Uterus (tissue), 4 donors: ENCODE data around the gene CD7. TPM values are rescaled to one million over a fixed set of nuclear protein-coding genes. Genes with fewer than 3 reads are reported as not detected.

Experiments
- DNase-seq, 2 donors: peaks; one replicate each; pipeline ENCODE4 v3.0.0-alpha.2; 2019 to 2020
- H3K27ac ChIP-seq, 2 donors: fragments of 200-600 bp; sonication (generic); 1 replicate in 1 of 2; 2 replicates in 1 of 2; pipeline ENCODE4 v1.5.1; 2016 to 2018
- H3K27me3 ChIP-seq, 2 donors: fragments of 200-600 bp; sonication (generic); one replicate each; pipeline ENCODE4 v1.5.1; 2018 to 2019; ENCODE audit warnings: control low read depth in 1 of 2
- H3K36me3 ChIP-seq, 2 donors: fragments of 200-600 bp; sonication (generic); one replicate each; pipeline ENCODE4 v1.5.1; 2019; ENCODE audit warnings: control low read depth in 1 of 2
- H3K4me1 ChIP-seq, 2 donors: fragments of 200-600 bp; sonication (generic); one replicate each; pipeline ENCODE4 v1.5.1; 2018 to 2019; ENCODE audit warnings: control low read depth in 1 of 2
- H3K4me3 ChIP-seq, 2 donors: fragments of 200-600 bp; sonication (generic); 1 replicate in 1 of 2; 2 replicates in 1 of 2; pipeline ENCODE4 v1.5.1; 2018 to 2019; ENCODE audit warnings: mild to moderate bottlenecking in 1 of 2
- H3K9me3 ChIP-seq, 2 donors: fragments of 200-600 bp; sonication (generic); one replicate each; pipeline ENCODE4 v1.5.1; 2019; ENCODE audit warnings: control low read depth in 1 of 2
- POLR2A ChIP-seq, 2 donors: fragments of 450-650 bp; IDR thresholded peaks; one replicate each; pipeline ENCODE4 v1.6.1; 2016; ENCODE audit warnings: antibody characterized with exemption in 2 of 2, mild to moderate bottlenecking in 1 of 2, moderate library complexity in 1 of 2
- intact Hi-C: fragments of 100-400 bp; cut with DNase I; formaldehyde crosslinking; loops from one replicate; pipeline ENCODE4 v1.15.1; 2023; ENCODE audit warnings: low total_unique reads
- total RNA-seq, 4 donors: library from RNA; depleted of rRNA in 3 of 4; stranded (reverse); fragments of >200 nt in 3 of 4; gene quantifications; one replicate each; pipeline versions ENCODE4 v1.1.0 to v1.2.4, GENCODE V29; 2014 to 2023
- TF ChIP-seq, protein P1 (sequence below), 4 experiments: fragments of 200-600 bp in 2 of 4; fragments of 450-650 bp in 2 of 4; sonication (generic) in 2 of 4; IDR thresholded peaks; one replicate each; pipeline ENCODE4 v1.5.1; 2016 to 2019; ENCODE audit warnings: antibody characterized with exemption in 4 of 4, mild to moderate bottlenecking in 2 of 4, moderate library complexity in 1 of 4
- donor health status: DM: yes; HTN: yes; CAD: no.

CD7 gene
- total RNA-seq, 4 donors from 2014 or later = 2.1 to 4.1 TPM; not detected in 2

DNA sequence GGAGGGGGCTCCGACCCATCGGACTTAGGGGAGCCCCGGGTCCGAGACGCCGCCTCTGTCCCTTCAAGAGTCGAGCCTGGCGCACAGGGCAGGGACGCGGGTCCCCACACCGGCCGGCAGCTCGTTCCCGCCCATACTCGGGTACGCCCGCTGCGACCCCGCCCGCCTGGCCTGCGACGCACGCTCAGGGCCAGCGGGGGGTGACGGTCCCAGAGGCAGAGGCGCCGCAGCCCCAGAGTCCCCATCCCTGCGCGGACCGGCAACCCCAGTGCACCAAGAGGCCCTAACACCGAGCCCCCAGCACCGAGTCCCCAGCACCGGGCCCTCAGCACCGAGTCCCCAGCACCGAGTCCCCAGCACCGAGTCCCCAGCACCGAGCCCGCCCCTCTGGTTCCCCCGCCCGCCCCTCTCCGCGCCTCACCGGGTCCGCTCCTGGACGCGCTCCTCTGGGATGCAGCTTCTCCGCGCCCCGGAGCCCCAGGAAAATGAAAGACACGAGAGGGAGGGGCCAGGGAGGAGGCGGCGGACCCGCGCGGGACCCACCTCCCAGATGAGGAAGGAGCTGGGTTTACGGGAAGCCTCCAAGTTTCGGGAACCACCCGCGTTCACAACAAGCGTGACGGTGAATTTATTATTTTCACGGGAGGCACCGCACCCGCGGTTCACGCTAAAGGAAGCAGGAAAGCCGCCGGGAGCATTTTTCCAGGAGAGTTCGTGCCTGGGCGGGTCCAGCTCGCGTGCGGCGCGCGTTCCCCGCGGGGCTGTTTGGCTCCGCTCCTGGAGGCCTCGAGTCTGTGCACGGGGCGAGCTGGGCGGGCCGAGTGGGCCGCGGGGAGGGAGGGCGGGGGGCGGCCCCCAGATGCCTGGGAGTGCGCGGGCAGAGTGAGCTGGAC lies 16.1 kb upstream of the CD7 start, which contains the start of gene SECTM1:
Gene SECTM1, minus strand, starts transcription at position 488 of the 893 bp plus-strand sequence. CDS start 6,526 bp downstream, outside the sequence.
- intact Hi-C loops = no loop called here
- Histone ChIP-seq H3K27me3 (no peaks in the 10 kb centered on the region), H3K9me3 (no peaks in the 10 kb centered on the region), H3K4me1 (peaks cover 0 to 12% of the 10 kb centered on the region in 2 donors), H3K27ac (peak within 1 kb of the TSS; percentile 69 to 74), H3K4me3 (peak within 1 kb of the TSS; percentile 51 to 54), H3K36me3 (no peaks in the 10 kb centered on the region)
- TF ChIP-seq POLR2A (IDR thresholded peaks at IDR 0.05) = no peak
- TF ChIP-seq, protein P1, sequence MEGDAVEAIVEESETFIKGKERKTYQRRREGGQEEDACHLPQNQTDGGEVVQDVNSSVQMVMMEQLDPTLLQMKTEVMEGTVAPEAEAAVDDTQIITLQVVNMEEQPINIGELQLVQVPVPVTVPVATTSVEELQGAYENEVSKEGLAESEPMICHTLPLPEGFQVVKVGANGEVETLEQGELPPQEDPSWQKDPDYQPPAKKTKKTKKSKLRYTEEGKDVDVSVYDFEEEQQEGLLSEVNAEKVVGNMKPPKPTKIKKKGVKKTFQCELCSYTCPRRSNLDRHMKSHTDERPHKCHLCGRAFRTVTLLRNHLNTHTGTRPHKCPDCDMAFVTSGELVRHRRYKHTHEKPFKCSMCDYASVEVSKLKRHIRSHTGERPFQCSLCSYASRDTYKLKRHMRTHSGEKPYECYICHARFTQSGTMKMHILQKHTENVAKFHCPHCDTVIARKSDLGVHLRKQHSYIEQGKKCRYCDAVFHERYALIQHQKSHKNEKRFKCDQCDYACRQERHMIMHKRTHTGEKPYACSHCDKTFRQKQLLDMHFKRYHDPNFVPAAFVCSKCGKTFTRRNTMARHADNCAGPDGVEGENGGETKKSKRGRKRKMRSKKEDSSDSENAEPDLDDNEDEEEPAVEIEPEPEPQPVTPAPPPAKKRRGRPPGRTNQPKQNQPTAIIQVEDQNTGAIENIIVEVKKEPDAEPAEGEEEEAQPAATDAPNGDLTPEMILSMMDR (IDR thresholded peaks at IDR 0.05) = no peak
- DNase-seq = peak; percentile 68 to 72

DNA sequence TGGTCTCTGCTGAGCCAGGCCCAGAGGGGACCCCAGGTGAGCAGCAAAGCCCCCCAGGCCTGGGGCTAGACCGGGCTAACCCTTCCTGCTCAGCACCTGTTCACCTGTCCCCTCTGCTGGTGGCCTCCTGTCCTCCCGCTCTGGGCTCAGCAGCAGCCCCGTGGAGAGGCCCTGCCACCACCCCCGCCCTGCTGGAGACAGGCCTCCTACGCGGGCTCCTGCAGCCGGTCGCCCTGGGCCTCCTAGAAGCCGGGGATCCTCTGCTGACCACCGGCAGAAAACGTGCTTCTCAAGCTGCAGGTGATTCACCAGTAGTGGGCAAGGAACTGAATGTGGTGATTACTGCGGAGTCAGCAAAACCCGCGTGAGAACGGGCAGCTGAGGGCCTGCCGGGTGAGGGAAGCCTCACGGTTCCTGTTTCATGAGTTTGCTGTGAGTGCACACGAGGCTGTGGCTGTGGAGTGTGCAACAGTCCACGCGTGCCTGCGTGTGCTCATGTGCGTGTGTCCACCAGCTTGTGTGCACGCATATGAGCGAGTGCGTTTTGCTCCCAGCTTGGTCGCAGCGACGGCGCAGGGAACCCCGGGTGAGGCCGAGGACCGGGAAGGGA lies 15.4 kb upstream of the CD7 start:
- Histone ChIP-seq H3K27ac (peak overlapping the region in 1 of 2 donors; percentile 74), H3K36me3 (no peaks in the 10 kb centered on the region), H3K27me3 (no peaks in the 10 kb centered on the region), H3K4me3 (peak overlapping the region; percentile 51 to 54), H3K4me1 (peaks cover 0 to 12% of the 10 kb centered on the region in 2 donors), H3K9me3 (no peaks in the 10 kb centered on the region)
- DNase-seq = peak in 1 of 2 donors; percentile 47
- intact Hi-C loops = no loop called here
- TF ChIP-seq, protein P1 (IDR thresholded peaks at IDR 0.05) = no peak
- TF ChIP-seq POLR2A (IDR thresholded peaks at IDR 0.05) = no peak

DNA sequence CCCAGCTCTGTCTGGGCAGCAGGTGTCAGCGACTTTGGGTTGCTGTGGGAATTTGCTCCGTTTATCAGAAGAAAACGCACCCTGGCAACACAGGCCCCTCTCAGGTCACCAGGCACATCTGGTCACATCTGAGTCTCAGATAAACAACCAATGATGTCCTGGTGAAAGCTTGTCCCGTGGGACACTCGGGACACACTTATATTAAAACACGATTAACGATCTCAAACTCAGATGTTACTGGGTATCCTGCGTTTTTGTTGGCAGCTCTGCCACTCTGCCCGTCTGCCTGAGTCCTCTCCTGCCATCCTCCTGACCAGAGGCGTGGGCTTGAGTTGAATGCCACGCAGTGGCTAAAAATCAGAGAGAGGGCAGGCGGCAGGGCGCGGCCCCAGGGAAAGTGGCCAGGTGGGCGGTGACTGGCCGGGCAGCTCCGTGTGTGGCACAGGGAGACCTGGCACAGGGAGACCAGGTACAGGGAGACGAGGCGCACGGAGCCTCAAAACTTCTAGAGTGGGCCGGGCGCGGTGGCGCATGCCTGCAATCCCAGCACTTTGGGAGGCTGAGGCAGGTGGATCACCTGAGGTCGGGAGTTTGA lies 14.0 kb upstream of the CD7 start:
- no peaks in the 10 kb centered on the region for H3K27me3 ChIP-seq
- H3K9me3 ChIP-seq = no peaks in the 10 kb centered on the region
- H3K4me3 ChIP-seq = no peak overlapping the region
- intact Hi-C loops = no loop called here
- H3K27ac ChIP-seq = no peak overlapping the region
- no peak for DNase-seq
- no peaks in the 10 kb centered on the region for H3K36me3 ChIP-seq
- H3K4me1 ChIP-seq = peaks cover 0 to 12% of the 10 kb centered on the region in 2 donors
- TF ChIP-seq, protein P1 (IDR thresholded peaks at IDR 0.05) = no peak
- no peak for TF ChIP-seq POLR2A (IDR thresholded peaks at IDR 0.05)

DNA sequence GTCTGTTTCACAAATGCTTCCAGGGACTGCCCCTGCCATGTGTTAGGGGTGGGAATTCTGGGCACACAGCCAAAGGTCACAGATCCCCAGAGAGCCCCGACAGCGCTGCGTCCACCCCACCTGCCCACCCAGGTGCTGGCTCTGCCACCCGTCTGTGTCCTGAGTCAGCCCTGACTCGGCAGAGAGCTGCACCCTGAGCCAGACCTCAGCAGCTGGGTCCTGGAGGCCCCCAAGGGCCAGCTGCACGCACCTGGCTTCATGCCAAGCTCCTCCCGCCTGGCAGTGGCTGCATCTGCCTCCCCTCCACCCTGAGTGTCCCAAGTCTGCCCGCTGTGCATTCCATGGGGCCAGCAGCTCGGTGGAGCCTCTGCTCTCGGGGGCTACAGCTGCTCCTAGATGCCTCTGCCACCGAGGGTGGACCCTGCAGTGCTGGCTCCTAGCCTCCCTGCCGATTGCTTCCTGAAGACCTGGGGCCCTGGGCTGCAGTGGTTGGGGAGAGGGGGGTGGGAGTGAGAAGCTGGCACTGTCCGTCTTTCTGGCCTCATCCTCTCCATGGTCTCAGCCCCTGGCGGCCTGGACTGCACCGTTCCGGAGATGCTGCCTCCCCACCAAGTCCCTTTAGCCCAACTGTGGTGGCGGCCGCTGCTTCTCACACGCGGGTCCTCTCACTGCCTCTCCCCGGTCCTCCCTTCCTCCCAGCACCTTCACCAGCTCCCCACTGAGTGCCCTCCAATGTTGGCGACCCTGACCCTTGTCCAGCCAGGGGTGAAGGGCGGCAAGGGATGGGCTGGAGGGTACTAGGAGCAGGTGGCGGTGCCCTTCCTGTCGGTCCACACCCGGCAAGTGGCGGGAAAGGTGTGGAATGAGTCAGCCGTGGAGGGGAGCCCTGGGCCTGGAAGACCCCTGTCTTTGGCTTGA lies 13.2 kb upstream of the CD7 start:
- Histone ChIP-seq H3K36me3 (no peaks in the 10 kb centered on the region), H3K4me1 (peaks cover 0 to 12% of the 10 kb centered on the region in 2 donors), H3K27me3 (no peaks in the 10 kb centered on the region), H3K27ac (no peak overlapping the region), H3K4me3 (no peak overlapping the region), H3K9me3 (no peaks in the 10 kb centered on the region)
- intact Hi-C loops = no loop called here
- TF ChIP-seq, protein P1 (IDR thresholded peaks at IDR 0.05) = no peak
- TF ChIP-seq POLR2A (IDR thresholded peaks at IDR 0.05) = no peak
- no peak for DNase-seq
